COLO668 (cell line): Measurements from ENCODE around the gene GLI1.
"Not testable (repeated sequence)": the region's sequence is repeated elsewhere in the genome, so short reads cannot be mapped to it uniquely, and the experiment has no call there.

Source experiments
- DNase-seq: peaks from one replicate; lab custom pipeline; 2025; ENCODE audit not compliant: unreplicated experiment; lab: John Stamatoyannopoulos, UW

The GLI1 gene

GRCh38 chr12:57441393-57441792 lies 18.2 kb upstream of the GLI1 start:
- DNase-seq = not testable (repeated sequence)

- DNase-seq = no peak
These were observed 17.6 kb upstream of the GLI1 start for GRCh38 chr12:57441846-57442427.

GRCh38 chr12:57444337-57444736 lies 15.2 kb upstream of the GLI1 start:
- DNase-seq = not testable (repeated sequence)

- no peak for DNase-seq
These were observed 14.8 kb upstream of the GLI1 start for GRCh38 chr12:57444744-57445143.

- no peak for DNase-seq
These were observed 13.2 kb upstream of the GLI1 start for GRCh38 chr12:57446292-57446960.

- no peak for DNase-seq
These were observed 10.9 kb upstream of the GLI1 start for GRCh38 chr12:57448669-57449068.

- no peak for DNase-seq
These were observed 10.2 kb upstream of the GLI1 start for GRCh38 chr12:57449375-57449774.

- no peak for DNase-seq
These were observed 9.5 kb upstream of the GLI1 start for GRCh38 chr12:57450057-57450456.

- DNase-seq = no peak
These were observed 8.3 kb upstream of the GLI1 start for GRCh38 chr12:57451233-57451778.

- no peak for DNase-seq
These were observed 7.2 kb upstream of the GLI1 start for GRCh38 chr12:57452181-57452936.

GRCh38 chr12:57452937-57453509 lies 6.6 kb upstream of the GLI1 start:
- DNase-seq = peak; percentile 61

GRCh38 chr12:57454213-57454565 lies 5.4 kb upstream of the GLI1 start:
- DNase-seq = no peak

- DNase-seq = peak; percentile 68
These were observed 4.8 kb upstream of the GLI1 start, which contains the start of gene INHBE for GRCh38 chr12:57454566-57455373. Gene INHBE (plus strand): TSS chr12:57455307. CDS start chr12:57455537, 230 bp downstream.

GRCh38 chr12:57455374-57456144 lies 4.0 kb upstream of the GLI1 start:
- DNase-seq = peak; percentile 64

GRCh38 chr12:57456145-57456700 lies 3.4 kb upstream of the GLI1 start:
- peak; percentile 19 for DNase-seq

GRCh38 chr12:57456737-57457490 lies 2.7 kb upstream of the GLI1 start:
- DNase-seq = no peak

GRCh38 chr12:57458665-57459054 lies 925 bp upstream of the GLI1 start:
- no peak for DNase-seq

- DNase-seq = peak; percentile 87
These were observed 383 bp upstream of the GLI1 start for GRCh38 chr12:57459055-57459749.

GRCh38 chr12:57460468-57460784 lies 841 bp downstream of the GLI1 start:
- no peak for DNase-seq
